Gastroesophageal sphincter (tissue), 3 donors: Measurements from ENCODE around the gene GPR42.

Experiments
- EP300 ChIP-seq: sonication (generic); formaldehyde crosslinking; IDR thresholded peaks from one replicate; pipeline ENCODE4 v1.6.1; 2017; ENCODE audit warnings: antibody characterized with exemption, mild to moderate bottlenecking
- POLR2A ChIP-seq, 2 donors: fragments of 450-650 bp; IDR thresholded peaks; one replicate each; pipeline ENCODE4 v1.6.1; 2017; ENCODE audit warnings: antibody characterized with exemption in 2 of 2, mild to moderate bottlenecking in 2 of 2, moderate library complexity in 1 of 2
- POLR2AphosphoS5 ChIP-seq: sonication (generic); formaldehyde crosslinking; IDR thresholded peaks from one replicate; pipeline ENCODE4 v1.6.1; 2017; ENCODE audit warnings: antibody characterized with exemption
- TF ChIP-seq, protein P1 (sequence below), 4 experiments: fragments of 200-600 bp in 2 of 4; fragments of 450-650 bp in 2 of 4; sonication (generic) in 1 of 4; IDR thresholded peaks; one replicate each; pipeline ENCODE4 v1.5.1; 2017 to 2019; ENCODE audit warnings: antibody characterized with exemption in 4 of 4, mild to moderate bottlenecking in 2 of 4, moderate library complexity in 2 of 4

DNA sequence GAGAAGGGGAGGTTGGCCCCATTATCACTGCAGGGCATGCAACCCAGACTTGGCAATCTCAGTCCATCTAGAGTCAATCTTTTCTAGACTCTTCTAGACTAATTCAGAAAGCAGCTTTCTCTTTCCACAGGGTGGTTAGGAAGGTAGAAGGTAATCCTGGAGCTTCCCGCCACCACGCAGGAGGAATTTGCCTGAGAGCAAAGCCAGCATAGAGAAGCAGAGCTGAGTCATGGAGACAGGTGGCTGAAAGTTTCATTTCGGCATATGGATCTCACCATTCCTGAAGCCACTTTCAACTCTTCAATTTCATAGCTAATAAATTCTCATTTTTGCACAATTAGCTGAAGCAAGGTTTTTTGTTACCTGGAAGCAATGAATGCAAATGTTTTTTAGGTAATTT is 48.2 kb downstream of the GPR42 start:
- TF ChIP-seq, protein P1, sequence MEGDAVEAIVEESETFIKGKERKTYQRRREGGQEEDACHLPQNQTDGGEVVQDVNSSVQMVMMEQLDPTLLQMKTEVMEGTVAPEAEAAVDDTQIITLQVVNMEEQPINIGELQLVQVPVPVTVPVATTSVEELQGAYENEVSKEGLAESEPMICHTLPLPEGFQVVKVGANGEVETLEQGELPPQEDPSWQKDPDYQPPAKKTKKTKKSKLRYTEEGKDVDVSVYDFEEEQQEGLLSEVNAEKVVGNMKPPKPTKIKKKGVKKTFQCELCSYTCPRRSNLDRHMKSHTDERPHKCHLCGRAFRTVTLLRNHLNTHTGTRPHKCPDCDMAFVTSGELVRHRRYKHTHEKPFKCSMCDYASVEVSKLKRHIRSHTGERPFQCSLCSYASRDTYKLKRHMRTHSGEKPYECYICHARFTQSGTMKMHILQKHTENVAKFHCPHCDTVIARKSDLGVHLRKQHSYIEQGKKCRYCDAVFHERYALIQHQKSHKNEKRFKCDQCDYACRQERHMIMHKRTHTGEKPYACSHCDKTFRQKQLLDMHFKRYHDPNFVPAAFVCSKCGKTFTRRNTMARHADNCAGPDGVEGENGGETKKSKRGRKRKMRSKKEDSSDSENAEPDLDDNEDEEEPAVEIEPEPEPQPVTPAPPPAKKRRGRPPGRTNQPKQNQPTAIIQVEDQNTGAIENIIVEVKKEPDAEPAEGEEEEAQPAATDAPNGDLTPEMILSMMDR (IDR thresholded peaks at IDR 0.05), result no peak
- TF ChIP-seq POLR2A (IDR thresholded peaks at IDR 0.05) (no peak), EP300 (no peak), POLR2AphosphoS5 (no peak)
